Hepatocyte (in vitro differentiated cells): ENCODE measurements around the gene APOL2.

Experiments
- CTCF ChIP-seq: fragments of 200-600 bp; sonication (generic); IDR thresholded peaks from 2 replicates; pipeline ENCODE4 v1.5.1; 2016; ENCODE audit warnings: antibody characterized with exemption, mild to moderate bottlenecking; ENCODE audit not compliant: poor library complexity
- EZH2 ChIP-seq: fragments of 200-600 bp; sonication (generic); IDR thresholded peaks from 2 replicates; pipeline ENCODE4 v1.6.1; 2016; ENCODE audit warnings: antibody characterized with exemption, mild to moderate bottlenecking, borderline replicate concordance

GRCh38 chr22:36211237-36211861 lies 28.0 kb downstream of the APOL2 start:
- no peak for TF ChIP-seq CTCF
- no peak for TF ChIP-seq EZH2
